Keratinocyte (primary cell): ENCODE results near the gene EZH1. TPM values are rescaled to one million over a fixed set of nuclear protein-coding genes. Genes with fewer than 3 reads are reported as not detected.

ENCODE experiments used
- DNase-seq: peaks from one replicate; pipeline ENCODE4 v3.0.0-alpha.2; 2011; ENCODE audit warnings: low read depth, missing footprints, low spot score
- FAIRE-seq: peaks from 2 replicates; lab custom pipeline; 2011; peaks lifted over from hg19 to GRCh38; lab: Jason Lieb, UNC
- H2AFZ ChIP-seq: 2 replicates; pipeline ENCODE4 v1.6.0; 2012; ENCODE audit warnings: low read length, control low read depth, inconsistent platforms; ENCODE audit not compliant: control insufficient read depth
- H3K27ac ChIP-seq: 2 replicates; pipeline ENCODE4 v1.5.1; 2011; ENCODE audit warnings: low read length; ENCODE audit not compliant: control insufficient read depth, insufficient read depth
- H3K27me3 ChIP-seq: 3 replicates; pipeline ENCODE4 v1.6.0; 2011; ENCODE audit warnings: low read length; ENCODE audit not compliant: control insufficient read depth, insufficient read depth; ENCODE audit errors: extremely low read depth
- H3K36me3 ChIP-seq, 2 experiments: 2 replicates in 1 of 2; 3 replicates in 1 of 2; pipeline ENCODE4 v1.5.1; 2011; ENCODE audit warnings: low read length in 2 of 2, mild to moderate bottlenecking in 1 of 2; ENCODE audit not compliant: control insufficient read depth in 2 of 2, insufficient read depth in 2 of 2; ENCODE audit errors: extremely low read depth in 1 of 2
- H3K4me1 ChIP-seq: 3 replicates; pipeline ENCODE4 v1.5.1; 2011; ENCODE audit warnings: low read length; ENCODE audit not compliant: control insufficient read depth, insufficient read depth; ENCODE audit errors: extremely low read depth
- H3K4me2 ChIP-seq: 3 replicates; pipeline ENCODE4 v1.6.0; 2011; ENCODE audit warnings: low read depth, low read length; ENCODE audit not compliant: control insufficient read depth, insufficient read depth; ENCODE audit errors: extremely low read depth
- H3K4me3 ChIP-seq, 3 experiments: fragments of 200-600 bp in 1 of 3; sonication (generic) in 1 of 3; 2 replicates in 2 of 3; 3 replicates in 1 of 3; pipeline ENCODE4 v1.5.1; 2011 to 2016; ENCODE audit warnings: low read length in 3 of 3, mild to moderate bottlenecking in 3 of 3, control low read depth in 2 of 3, inconsistent platforms in 1 of 3, low read depth in 1 of 3, mixed read lengths in 1 of 3, mixed run types in 1 of 3, moderate library complexity in 1 of 3; ENCODE audit not compliant: control insufficient read depth in 2 of 3, insufficient read depth in 2 of 3; ENCODE audit errors: extremely low read depth in 1 of 3
- H3K79me2 ChIP-seq: 2 replicates; pipeline ENCODE4 v1.6.0; 2012; ENCODE audit warnings: low read length; ENCODE audit not compliant: control insufficient read depth, insufficient read depth
- H3K9ac ChIP-seq: 3 replicates; pipeline ENCODE4 v1.6.0; 2011; ENCODE audit warnings: low read length; ENCODE audit not compliant: control insufficient read depth, insufficient read depth; ENCODE audit errors: extremely low read depth
- H3K9me1 ChIP-seq: 3 replicates; pipeline ENCODE4 v1.6.0; 2011; ENCODE audit warnings: low read length; ENCODE audit not compliant: control insufficient read depth, insufficient read depth; ENCODE audit errors: extremely low read depth
- H3K9me3 ChIP-seq: 2 replicates; pipeline ENCODE4 v1.5.1; 2012; ENCODE audit warnings: low read depth, low read length; ENCODE audit not compliant: control insufficient read depth
- H4K20me1 ChIP-seq: 3 replicates; pipeline ENCODE4 v1.6.0; 2011; ENCODE audit warnings: low read length; ENCODE audit not compliant: control insufficient read depth, insufficient read depth; ENCODE audit errors: extremely low read depth
- CTCF ChIP-seq, 3 experiments: IDR thresholded peaks in 1 of 3; conservative IDR thresholded peaks in 1 of 3; optimal IDR thresholded peaks in 1 of 3; 2 replicates in 2 of 3; 3 replicates in 1 of 3; pipeline versions ENCODE3 to v1.5.1; 2011; ENCODE audit warnings: low read length in 3 of 3, mild to moderate bottlenecking in 3 of 3, moderate library complexity in 2 of 3, control low read depth in 1 of 3, inconsistent platforms in 1 of 3; ENCODE audit not compliant: insufficient read depth in 2 of 3; ENCODE audit errors: extremely low read depth in 1 of 3
- EZH2 ChIP-seq: IDR thresholded peaks from one replicate; pipeline ENCODE4 v1.6.1; 2012; ENCODE audit warnings: inconsistent platforms, mild to moderate bottlenecking, low read length, moderate library complexity
- dilution Hi-C: fragments of 300-500 bp; cut with MboI; formaldehyde crosslinking; loops from one replicate; pipeline ENCODE4 v1.7.0; 2020; ENCODE audit warnings: low sequenced_read_pairs; ENCODE audit not compliant: extremely low pct_ligation_motif_present
- polyA plus RNA-seq, 5 experiments: library from polyadenylated mRNA; depleted of rRNA in 3 of 5; stranded (reverse) in 3 of 5; stranded (forward) in 1 of 5; unstranded in 1 of 5; fragments of >200 nt; gene quantifications; 1 replicate in 1 of 5; 2 replicates in 3 of 5; 3 replicates in 1 of 5; pipeline versions ENCODE4 v1.2.1 to v1.2.3, GENCODE V29; 2011 to 2012; ENCODE audit warnings: missing spikeins in 2 of 5, low read depth in 1 of 5, low replicate concordance in 1 of 5

EZH1 gene
- polyA plus RNA-seq, 1 donor (not counting 4 experiments of a cell fraction or from before 2014, with no cell fraction given) = 18.3 TPM

GRCh38 chr17:42655528-42655927, 89.3 kb downstream of the EZH1 start:
- H3K9me1 ChIP-seq = peaks cover 2% of the 10 kb centered on the region
- dilution Hi-C loops = no loop called here
- H3K27me3 ChIP-seq = no peaks in the 10 kb centered on the region
- H3K27ac ChIP-seq = no peak overlapping the region
- H3K9ac ChIP-seq = no peak overlapping the region
- FAIRE-seq = no peak
- H3K4me3 ChIP-seq = no peak overlapping the region
- no peaks in the 10 kb centered on the region for H3K9me3 ChIP-seq
- no peaks in the 10 kb centered on the region for H3K79me2 ChIP-seq
- no peak for DNase-seq
- peaks cover 25% of the 10 kb centered on the region for H3K4me1 ChIP-seq
- no peaks in the 10 kb centered on the region for H4K20me1 ChIP-seq
- no peak overlapping the region for H2AFZ ChIP-seq
- no peak for TF ChIP-seq EZH2
- no peak for TF ChIP-seq CTCF (optimal IDR thresholded peaks at IDR 0.05 in 1 of 3, IDR thresholded peaks at IDR 0.05 in 1 of 3, conservative IDR thresholded peaks at IDR 0.05 in 1 of 3; ENCODE audit: extremely low read depth in 1 of 3, insufficient read depth in 2 of 3, low read length in 3 of 3)
- H3K4me2 ChIP-seq = no peak overlapping the region
- H3K36me3 ChIP-seq = no peaks in the 10 kb centered on the region

- H3K4me2 ChIP-seq = peak overlapping the region; percentile 88
- FAIRE-seq = no peak
Observed at GRCh38 chr17:42653179-42654124, 91.4 kb downstream of the EZH1 start.

More at GRCh38 chr17:42653179-42654124, 91.4 kb downstream of the EZH1 start:
- H3K9me1 ChIP-seq = no peaks in the 10 kb centered on the region
- H4K20me1 ChIP-seq = no peaks in the 10 kb centered on the region
- no peak for TF ChIP-seq EZH2
- no peaks in the 10 kb centered on the region for H3K27me3 ChIP-seq
- dilution Hi-C loops = no loop called here
- peak overlapping the region; percentile 43 for H3K9ac ChIP-seq
- no peaks in the 10 kb centered on the region for H3K36me3 ChIP-seq
- H3K4me3 ChIP-seq = peak overlapping the region in 1 of 3 experiments; percentile 68
- peaks cover 11% of the 10 kb centered on the region for H3K4me1 ChIP-seq
- H2AFZ ChIP-seq = peak overlapping the region; percentile 91
- no peaks in the 10 kb centered on the region for H3K79me2 ChIP-seq
- DNase-seq = no peak
- H3K27ac ChIP-seq = no peak overlapping the region
- no peaks in the 10 kb centered on the region for H3K9me3 ChIP-seq
